Uterus (tissue), 4 donors: ENCODE data around the gene MTIF3. TPM values are rescaled to one million over a fixed set of nuclear protein-coding genes. Genes with fewer than 3 reads are reported as not detected.

Experiments used
- DNase-seq, 2 donors: peaks; one replicate each; pipeline ENCODE4 v3.0.0-alpha.2; 2019 to 2020
- H3K27ac ChIP-seq, 2 donors: fragments of 200-600 bp; sonication (generic); 1 replicate in 1 of 2; 2 replicates in 1 of 2; pipeline ENCODE4 v1.5.1; 2016 to 2018
- H3K27me3 ChIP-seq, 2 donors: fragments of 200-600 bp; sonication (generic); one replicate each; pipeline ENCODE4 v1.5.1; 2018 to 2019; ENCODE audit warnings: control low read depth in 1 of 2
- H3K36me3 ChIP-seq, 2 donors: fragments of 200-600 bp; sonication (generic); one replicate each; pipeline ENCODE4 v1.5.1; 2019; ENCODE audit warnings: control low read depth in 1 of 2
- H3K4me1 ChIP-seq, 2 donors: fragments of 200-600 bp; sonication (generic); one replicate each; pipeline ENCODE4 v1.5.1; 2018 to 2019; ENCODE audit warnings: control low read depth in 1 of 2
- H3K4me3 ChIP-seq, 2 donors: fragments of 200-600 bp; sonication (generic); 1 replicate in 1 of 2; 2 replicates in 1 of 2; pipeline ENCODE4 v1.5.1; 2018 to 2019; ENCODE audit warnings: mild to moderate bottlenecking in 1 of 2
- H3K9me3 ChIP-seq, 2 donors: fragments of 200-600 bp; sonication (generic); one replicate each; pipeline ENCODE4 v1.5.1; 2019; ENCODE audit warnings: control low read depth in 1 of 2
- POLR2A ChIP-seq, 2 donors: fragments of 450-650 bp; IDR thresholded peaks; one replicate each; pipeline ENCODE4 v1.6.1; 2016; ENCODE audit warnings: antibody characterized with exemption in 2 of 2, mild to moderate bottlenecking in 1 of 2, moderate library complexity in 1 of 2
- intact Hi-C: fragments of 100-400 bp; cut with DNase I; formaldehyde crosslinking; loops from one replicate; pipeline ENCODE4 v1.15.1; 2023; ENCODE audit warnings: low total_unique reads
- small RNA-seq: library from RNA; depleted of rRNA; stranded (forward); fragments of <200 nt; gene quantifications from one replicate; pipeline ENCODE3, GENCODE V24; 2016
- total RNA-seq, 4 donors: library from RNA; depleted of rRNA in 3 of 4; stranded (reverse); fragments of >200 nt in 3 of 4; gene quantifications; one replicate each; pipeline versions ENCODE4 v1.1.0 to v1.2.4, GENCODE V29; 2014 to 2023
- TF ChIP-seq, protein P1 (sequence below), 4 experiments: fragments of 200-600 bp in 2 of 4; fragments of 450-650 bp in 2 of 4; sonication (generic) in 2 of 4; IDR thresholded peaks; one replicate each; pipeline ENCODE4 v1.5.1; 2016 to 2019; ENCODE audit warnings: antibody characterized with exemption in 4 of 4, mild to moderate bottlenecking in 2 of 4, moderate library complexity in 1 of 4
- donor health status: DM: yes; HTN: yes; CAD: no.

Gene MTIF3
- total RNA-seq, 4 donors from 2014 or later: 14.6 to 102 (median 40.0) TPM

GRCh38 chr13:27393101-27393500 is 57.3 kb downstream of the MTIF3 start:
- H3K9me3 ChIP-seq: no peaks in the 10 kb centered on the region
- H3K4me3 ChIP-seq: no peak overlapping the region
- H3K27ac ChIP-seq: no peak overlapping the region
- no peak for DNase-seq
- H3K36me3 ChIP-seq: no peaks in the 10 kb centered on the region
- H3K27me3 ChIP-seq: peaks cover 0 to 2% of the 10 kb centered on the region in 2 donors
- TF ChIP-seq, protein P1, sequence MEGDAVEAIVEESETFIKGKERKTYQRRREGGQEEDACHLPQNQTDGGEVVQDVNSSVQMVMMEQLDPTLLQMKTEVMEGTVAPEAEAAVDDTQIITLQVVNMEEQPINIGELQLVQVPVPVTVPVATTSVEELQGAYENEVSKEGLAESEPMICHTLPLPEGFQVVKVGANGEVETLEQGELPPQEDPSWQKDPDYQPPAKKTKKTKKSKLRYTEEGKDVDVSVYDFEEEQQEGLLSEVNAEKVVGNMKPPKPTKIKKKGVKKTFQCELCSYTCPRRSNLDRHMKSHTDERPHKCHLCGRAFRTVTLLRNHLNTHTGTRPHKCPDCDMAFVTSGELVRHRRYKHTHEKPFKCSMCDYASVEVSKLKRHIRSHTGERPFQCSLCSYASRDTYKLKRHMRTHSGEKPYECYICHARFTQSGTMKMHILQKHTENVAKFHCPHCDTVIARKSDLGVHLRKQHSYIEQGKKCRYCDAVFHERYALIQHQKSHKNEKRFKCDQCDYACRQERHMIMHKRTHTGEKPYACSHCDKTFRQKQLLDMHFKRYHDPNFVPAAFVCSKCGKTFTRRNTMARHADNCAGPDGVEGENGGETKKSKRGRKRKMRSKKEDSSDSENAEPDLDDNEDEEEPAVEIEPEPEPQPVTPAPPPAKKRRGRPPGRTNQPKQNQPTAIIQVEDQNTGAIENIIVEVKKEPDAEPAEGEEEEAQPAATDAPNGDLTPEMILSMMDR (IDR thresholded peaks at IDR 0.05): no peak
- TF ChIP-seq POLR2A (IDR thresholded peaks at IDR 0.05): no peak
- intact Hi-C loops: no loop called here
- no peaks in the 10 kb centered on the region for H3K4me1 ChIP-seq

DNA sequence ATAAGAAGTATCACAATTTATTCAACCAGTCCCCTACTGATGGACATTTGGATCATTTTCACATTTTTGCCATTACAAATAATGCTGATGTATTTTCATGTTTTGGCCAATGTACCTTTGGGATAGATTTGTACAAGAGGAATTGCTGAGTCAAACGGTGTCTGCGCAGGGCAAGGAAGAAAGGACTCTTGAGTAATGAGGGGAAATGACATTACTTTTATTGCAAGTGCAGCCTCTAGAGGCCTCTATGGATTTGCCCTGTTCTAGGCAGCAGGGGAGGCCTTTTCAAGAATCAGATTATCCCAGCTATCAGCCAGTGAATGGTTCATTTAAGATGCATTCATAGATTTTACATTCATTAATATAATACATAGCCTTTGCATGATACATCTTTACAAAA is 58.9 kb downstream of the MTIF3 start:
- Histone ChIP-seq H3K27me3 (peaks cover 0 to 2% of the 10 kb centered on the region in 2 donors), H3K27ac (no peak overlapping the region), H3K36me3 (no peaks in the 10 kb centered on the region), H3K4me1 (no peaks in the 10 kb centered on the region), H3K4me3 (no peak overlapping the region), H3K9me3 (no peaks in the 10 kb centered on the region)
- no peak for TF ChIP-seq POLR2A (IDR thresholded peaks at IDR 0.05)
- TF ChIP-seq, protein P1 (IDR thresholded peaks at IDR 0.05): no peak
- intact Hi-C loops: no loop called here
- no peak for DNase-seq

DNA sequence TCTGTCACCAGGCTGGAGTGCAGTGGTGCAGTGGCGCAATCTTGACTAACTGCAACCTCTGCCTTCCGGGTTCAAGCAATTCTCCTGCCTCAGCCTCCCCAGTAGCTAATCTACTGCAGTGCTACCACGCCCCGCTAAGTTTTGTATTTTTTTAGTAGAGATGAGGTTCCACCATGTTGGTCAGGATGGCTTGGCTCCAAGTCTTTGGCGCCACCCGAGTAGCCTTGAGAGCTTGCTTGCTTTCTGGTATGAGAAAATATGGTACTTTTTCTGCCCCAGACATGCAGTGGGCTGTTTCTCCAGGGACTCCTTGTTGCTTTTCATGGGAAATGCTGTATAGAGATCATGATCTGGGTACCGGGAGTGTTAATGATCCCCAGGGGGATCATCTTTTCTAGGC is 60.5 kb downstream of the MTIF3 start:
- Histone ChIP-seq H3K27me3 (peaks cover 0 to 2% of the 10 kb centered on the region in 2 donors), H3K27ac (no peak overlapping the region), H3K4me3 (no peak overlapping the region), H3K9me3 (no peaks in the 10 kb centered on the region), H3K36me3 (no peaks in the 10 kb centered on the region), H3K4me1 (no peaks in the 10 kb centered on the region)
- TF ChIP-seq POLR2A (IDR thresholded peaks at IDR 0.05): no peak
- TF ChIP-seq, protein P1 (IDR thresholded peaks at IDR 0.05): no peak
- intact Hi-C loops: no loop called here
- no peak for DNase-seq

DNA sequence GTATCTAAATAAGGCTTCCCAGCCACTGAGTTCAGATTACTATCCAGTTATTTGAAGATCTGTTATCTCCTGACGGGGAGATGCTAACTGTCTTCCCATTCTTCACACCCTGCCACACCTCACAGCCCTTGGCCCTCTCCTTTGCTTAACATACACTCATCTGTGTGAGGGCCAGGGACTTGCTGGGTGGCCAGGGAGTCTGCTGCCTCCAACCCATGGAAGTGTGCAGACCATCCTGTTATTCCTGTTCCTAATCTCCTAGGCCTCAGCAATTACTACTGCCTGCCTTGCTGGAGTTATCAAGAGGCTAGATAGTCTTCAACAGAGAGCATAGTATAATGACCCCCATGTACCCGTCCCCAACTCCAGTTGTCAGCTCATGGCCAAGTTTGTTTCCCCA is 62.1 kb downstream of the MTIF3 start:
- Histone ChIP-seq H3K4me1 (no peaks in the 10 kb centered on the region), H3K4me3 (no peak overlapping the region), H3K9me3 (no peaks in the 10 kb centered on the region), H3K27ac (no peak overlapping the region), H3K36me3 (no peaks in the 10 kb centered on the region), H3K27me3 (peaks cover 0 to 2% of the 10 kb centered on the region in 2 donors)
- no peak for DNase-seq
- no peak for TF ChIP-seq POLR2A (IDR thresholded peaks at IDR 0.05)
- TF ChIP-seq, protein P1 (IDR thresholded peaks at IDR 0.05): no peak
- intact Hi-C loops: no loop called here

Small RNAs within 50 kb of the gene (small RNA-seq; reads per million reads assigned to genes)
- gene RNU6-63P (not detected), gene RNY1P1 (not detected)

Other genes starting within 250 kb of the MTIF3 start
- 1,000 to 10,000 TPM in 3 of 4 donors, 100 to 1,000 TPM in 1; 816 to 2,598 (median 1,942) TPM for gene RPL21, start 199.0 kb downstream of the MTIF3 start, total RNA-seq
- 10 to 100 TPM; 18.9 to 36.1 (median 28.6) TPM for gene RASL11A, start 179.7 kb downstream of the MTIF3 start, total RNA-seq
- gene GTF3A, start 25.9 kb downstream of the MTIF3 start, total RNA-seq: 100 to 1,000 TPM in 2 of 4 donors, 10 to 100 TPM in 2; 31.8 to 174 (median 98.3) TPM
- gene LNX2, start 170.0 kb upstream of the MTIF3 start, total RNA-seq: 10 to 100 TPM in 1 of 4 donors, 1 to 10 TPM in 3; 1.5 to 13.2 (median 8.2) TPM
- gene POLR1D, start 171.3 kb upstream of the MTIF3 start, total RNA-seq: 10 to 100 TPM; 25.9 to 94.9 (median 64.0) TPM